K562 (cell line): Measurements from ENCODE around the gene NFAM1. TPM values are rescaled to one million over a fixed set of nuclear protein-coding genes. Genes with fewer than 3 reads are reported as not detected.

Source experiments
- CTCFL ChIP-seq: IDR thresholded peaks from 2 replicates; pipeline ENCODE4 v1.6.1; 2011; ENCODE audit warnings: borderline replicate concordance, low read depth, mild to moderate bottlenecking, moderate library complexity, low read length; ENCODE audit not compliant: insufficient read depth, poor library complexity, severe bottlenecking
- DIDO1 ChIP-seq: fragments of 450-650 bp; IDR thresholded peaks from 2 replicates; pipeline ENCODE4 v1.6.1; 2016; ENCODE audit warnings: low read depth, missing biosample characterization, missing genetic modification characterization
- DMBX1 ChIP-seq: fragments of 250-450 bp; sonication (Bioruptor Pico); IDR thresholded peaks from 2 replicates; pipeline ENCODE4 v1.8.0; 2022; ENCODE audit warnings: inconsistent platforms, mild to moderate bottlenecking, moderate library complexity, borderline replicate concordance
- GMEB1 ChIP-seq: fragments of 250-450 bp; sonication (Bioruptor Pico); IDR thresholded peaks from 2 replicates; pipeline ENCODE4 v1.4.0; 2020; ENCODE audit warnings: mild to moderate bottlenecking
- HDAC8 ChIP-seq: fragments of 450-650 bp; IDR thresholded peaks from 2 replicates; pipeline ENCODE4 v1.6.1; 2016; ENCODE audit warnings: mild to moderate bottlenecking, missing genetic modification characterization, moderate library complexity, missing compliant biosample characterization
- MYC ChIP-seq, 2 experiments: fragments of 250-450 bp in 1 of 2; sonication (Bioruptor Pico) in 1 of 2; IDR thresholded peaks; 2 replicates each; pipeline versions ENCODE4 v1.5.1 to v1.6.1; 2012 to 2021; ENCODE audit warnings: low read depth in 2 of 2, borderline replicate concordance in 1 of 2, improper control_type of control experiment in 1 of 2, low read length in 1 of 2, mild to moderate bottlenecking in 1 of 2, moderate library complexity in 1 of 2
- SNRNP70 ChIP-seq: fragments of 200-400 bp; formaldehyde crosslinking; optimal IDR thresholded peaks from 2 replicates; pipeline ENCODE3; 2017; ENCODE audit warnings: low read depth, low read length
- ZBTB11 ChIP-seq, 3 experiments: fragments of 200-800 bp in 1 of 3; fragments of 250-450 bp in 1 of 3; fragments of 450-650 bp in 1 of 3; sonication (Bioruptor Pico) in 1 of 3; sonication (Bioruptor generic) in 1 of 3; formaldehyde crosslinking in 1 of 3; IDR thresholded peaks; 2 replicates each; pipeline versions ENCODE4 v1.6.1 to v1.8.0; 2016 to 2022; ENCODE audit warnings: mild to moderate bottlenecking in 2 of 3, missing genetic modification characterization in 2 of 3, missing compliant biosample characterization in 1 of 3, moderate library complexity in 1 of 3
- ZNF584 ChIP-seq: fragments of 200-800 bp; sonication (Bioruptor generic); IDR thresholded peaks from 2 replicates; pipeline ENCODE4 v1.6.1; 2016; ENCODE audit warnings: low read depth, mild to moderate bottlenecking, missing genetic modification characterization, missing compliant biosample characterization
- ZNF740 ChIP-seq, 3 experiments: fragments of 200-800 bp in 1 of 3; sonication (Bioruptor generic) in 1 of 3; sonication (generic) in 1 of 3; formaldehyde crosslinking in 1 of 3; IDR thresholded peaks; 2 replicates each; pipeline versions ENCODE4 v1.6.1 to v1.8.0; 2016 to 2022; ENCODE audit warnings: mild to moderate bottlenecking in 2 of 3, missing compliant biosample characterization in 2 of 3, missing genetic modification characterization in 2 of 3, missing genetic modification reagents in 1 of 3
- polyA plus RNA-seq, 8 experiments: library from polyadenylated mRNA; depleted of rRNA in 4 of 8; stranded (reverse) in 5 of 8; unstranded in 3 of 8; fragments of >200 nt; fragmentation: Nextera tagmentation in 2 of 8; fragmentation: Illumina TruSeq in 1 of 8; extraction: Ambion mirVana in 2 of 8; extraction: Trizol in 1 of 8; gene quantifications; 2 replicates each; pipeline versions ENCODE4 v1.2.1 to v1.2.3, GENCODE V29; 2011 to 2014; ENCODE audit warnings: inconsistent platforms in 1 of 8, missing spikeins in 1 of 8
- total RNA-seq, 7 experiments: library from RNA; depleted of rRNA in 6 of 7; stranded (reverse); fragments of >200 nt in 6 of 7; fragmentation: Illumina TruSeq in 2 of 7; extraction: Trizol in 2 of 7; gene quantifications; 2 replicates each; pipeline versions ENCODE4 v1.2.1 to v1.2.3, GENCODE V29; 2011 to 2021; ENCODE audit warnings: low replicate concordance in 1 of 7

Gene NFAM1
- total and polyA plus RNA-seq, 9 of the 15 experiments (the other 6 are each of a cell fraction or from before 2014, with no cell fraction given), result 0.01 to 0.18 (median 0.03) TPM; not detected in 5

GRCh38 chr22:42443240-42444076 lies 11.3 kb upstream of the NFAM1 start (continued):
- no peak for TF ChIP-seq ZNF740 (CRISPR knock-in tag; IDR thresholded peaks at IDR 0.05)
- peak in 1 of 2 experiments; percentile 61; a peak in 1 of 4 replicates for TF ChIP-seq ZNF740 (tag; IDR thresholded peaks at IDR 0.05)
- peak in 1 of 3 experiments; percentile 35; a peak in 1 of 6 replicates for TF ChIP-seq ZBTB11 (CRISPR knock-in tag; IDR thresholded peaks at IDR 0.05)
- no peak for TF ChIP-seq SNRNP70
- peak; percentile 70; the same call in 1 of the 2 replicates for TF ChIP-seq HDAC8 (tag)
- TF ChIP-seq DIDO1, result no peak
- TF ChIP-seq DMBX1, result peak; percentile 64; the same call in 1 of the 2 replicates
- TF ChIP-seq ZNF584 (CRISPR knock-in tag), result 0 out of 2 replicates have a peak, but pooled peaks have one; percentile 67
- TF ChIP-seq GMEB1 (CRISPR knock-in tag), result 0 out of 2 replicates have a peak, but pooled peaks have one; percentile 22
- no peak for TF ChIP-seq MYC (IDR thresholded peaks at IDR 0.05; ENCODE audit: low read depth, low read length)
- 0 out of 2 replicates have a peak, but pooled peaks have one; percentile 67 for TF ChIP-seq MYC (CRISPR knock-in tag; IDR thresholded peaks at IDR 0.05; ENCODE audit: borderline replicate concordance, low read depth)
- TF ChIP-seq CTCFL, result no peak
